HG03280 (cell line): Measurements from ENCODE around the gene SENP1.

ENCODE experiments used
- ATAC-seq: cut with Tn5 transposase; IDR thresholded peaks from one replicate; pipeline ENCODE4 v1.9.1; 2021; ENCODE audit warnings: mild to moderate bottlenecking, moderate library complexity; ENCODE audit not compliant: unreplicated experiment

The SENP1 gene

GRCh38 chr12:48068457-48068856 lies 37.4 kb downstream of the SENP1 start:
- no peak for ATAC-seq

DNA sequence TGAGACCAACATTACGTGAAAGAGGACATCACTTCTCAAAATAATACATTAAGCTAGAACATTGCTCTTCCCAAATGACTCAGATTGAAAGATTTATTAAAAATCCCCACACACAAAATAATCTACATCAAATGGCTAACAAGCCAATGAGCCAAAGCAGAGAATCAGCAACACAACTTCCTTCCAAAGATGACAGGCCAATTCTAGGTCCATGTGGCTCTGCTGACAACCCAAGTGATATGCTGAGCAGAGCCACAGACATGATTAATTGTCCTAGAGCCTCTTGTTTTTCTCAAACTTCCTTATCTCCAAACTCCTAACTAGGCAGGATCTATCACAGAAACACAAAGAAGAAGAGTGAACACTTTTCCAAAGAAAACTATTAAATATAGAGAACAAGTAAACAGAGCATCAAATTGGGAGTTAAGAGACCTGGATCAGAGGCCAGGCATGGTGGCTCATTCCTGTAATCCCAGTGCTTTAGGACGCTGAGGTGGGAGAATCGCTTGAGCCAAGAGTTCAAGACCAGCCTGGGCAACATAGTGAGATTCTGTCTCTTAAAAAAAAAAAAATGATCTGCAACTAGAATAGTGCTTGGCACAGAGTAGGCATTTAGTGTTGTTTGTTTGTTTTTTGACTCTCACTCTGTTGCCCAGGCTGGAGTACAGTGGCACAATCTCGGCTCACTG lies 38.5 kb downstream of the SENP1 start:
- ATAC-seq = no peak

DNA sequence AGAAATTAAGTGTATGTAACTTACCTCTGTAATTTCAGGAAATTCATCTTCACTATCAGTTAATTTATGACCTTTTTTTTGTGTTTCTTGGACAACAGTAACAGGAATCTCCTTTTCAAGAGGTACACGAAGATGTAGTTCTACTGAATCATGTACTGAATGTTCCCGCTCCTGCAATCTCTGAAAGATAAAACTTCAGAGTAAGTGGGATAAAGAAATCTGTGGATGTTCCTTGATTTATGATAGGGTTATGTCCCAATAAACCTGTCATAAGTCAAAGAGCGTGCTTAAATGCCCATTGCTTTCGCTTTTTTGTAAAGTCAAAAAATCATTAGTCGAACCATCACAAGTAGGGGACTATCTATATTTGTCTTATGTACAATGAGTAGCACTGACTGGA lies 40.8 kb downstream of the SENP1 start:
- ATAC-seq = no peak

GRCh38 chr12:48063530-48063929 lies 42.3 kb downstream of the SENP1 start:
- no peak for ATAC-seq

- ATAC-seq = no peak
Measured at GRCh38 chr12:48061938-48062719, 43.8 kb downstream of the SENP1 start.

GRCh38 chr12:48060474-48060873 lies 45.4 kb downstream of the SENP1 start:
- no peak for ATAC-seq

GRCh38 chr12:48058771-48059170 lies 47.1 kb downstream of the SENP1 start:
- ATAC-seq = no peak

GRCh38 chr12:48054955-48055821 lies 50.7 kb downstream of the SENP1 start:
- no peak for ATAC-seq

- no peak for ATAC-seq
Measured at GRCh38 chr12:48053883-48054282, 52.0 kb downstream of the SENP1 start.

DNA sequence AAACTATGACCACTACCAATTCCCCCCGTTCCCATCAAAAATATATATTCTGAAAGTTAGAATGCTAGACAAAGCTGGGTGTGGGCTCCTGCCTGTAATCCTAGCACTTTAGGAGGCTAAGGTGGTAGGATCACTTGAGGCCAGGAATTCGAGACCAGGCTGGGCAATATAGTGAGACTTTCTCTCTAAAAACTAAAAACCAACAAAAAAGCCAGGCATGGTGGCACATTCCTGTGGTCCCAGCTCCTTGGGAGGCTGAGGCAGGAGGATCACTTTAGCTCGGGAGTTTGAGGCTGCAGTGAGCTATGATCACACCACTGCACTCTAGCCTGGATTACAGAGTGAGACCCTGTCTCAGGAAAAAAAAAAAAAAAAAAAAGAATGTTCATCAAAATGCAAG lies 52.8 kb downstream of the SENP1 start:
- ATAC-seq = no peak

DNA sequence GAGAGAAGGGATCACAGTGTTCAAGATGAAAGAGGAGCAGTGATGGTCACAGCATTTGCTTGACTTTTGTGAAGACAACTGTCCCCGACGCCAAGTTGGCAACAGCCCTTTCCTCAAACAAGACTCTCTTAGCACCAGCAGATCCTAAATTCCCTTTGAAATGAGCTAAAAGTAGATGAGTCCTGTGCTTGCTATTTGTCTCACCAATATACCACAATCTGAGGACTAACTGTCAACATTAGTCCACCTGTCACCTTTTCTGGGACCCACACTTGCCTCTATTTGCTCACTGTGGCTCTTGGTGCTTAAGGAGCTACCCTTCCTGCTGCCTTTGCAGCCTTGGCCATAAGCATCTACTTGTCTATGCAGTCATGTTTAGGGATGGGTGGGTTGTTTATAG lies 54.2 kb downstream of the SENP1 start:
- no peak for ATAC-seq

- ATAC-seq = no peak
Measured at GRCh38 chr12:48050174-48050573, 55.7 kb downstream of the SENP1 start.

DNA sequence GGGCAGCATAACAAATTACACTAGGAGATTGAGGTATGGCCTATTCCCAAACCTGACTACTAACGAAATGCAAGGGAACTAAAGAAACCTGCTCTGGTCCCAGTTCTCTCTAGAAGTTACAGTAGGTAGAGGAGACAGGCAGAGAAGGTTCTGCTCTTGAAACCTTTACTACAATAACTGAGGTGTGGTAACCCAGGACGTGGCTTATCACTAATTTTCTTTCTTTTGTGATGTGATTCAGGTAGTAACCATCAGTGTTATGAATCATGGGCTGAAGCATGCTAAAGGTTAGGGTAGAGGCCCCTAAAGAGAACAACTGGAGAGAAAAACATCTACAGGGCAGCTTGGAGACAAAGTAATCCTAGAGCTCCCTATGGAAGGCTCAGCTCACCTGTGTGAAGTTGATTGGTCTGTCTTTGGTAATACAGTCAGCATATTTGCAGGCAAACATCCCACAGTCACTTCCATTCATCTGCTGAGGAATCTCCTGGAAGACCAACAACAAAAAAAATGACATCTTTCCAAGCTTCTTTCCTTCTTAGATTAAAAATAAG lies 59.8 kb downstream of the SENP1 start:
- ATAC-seq = no peak

DNA sequence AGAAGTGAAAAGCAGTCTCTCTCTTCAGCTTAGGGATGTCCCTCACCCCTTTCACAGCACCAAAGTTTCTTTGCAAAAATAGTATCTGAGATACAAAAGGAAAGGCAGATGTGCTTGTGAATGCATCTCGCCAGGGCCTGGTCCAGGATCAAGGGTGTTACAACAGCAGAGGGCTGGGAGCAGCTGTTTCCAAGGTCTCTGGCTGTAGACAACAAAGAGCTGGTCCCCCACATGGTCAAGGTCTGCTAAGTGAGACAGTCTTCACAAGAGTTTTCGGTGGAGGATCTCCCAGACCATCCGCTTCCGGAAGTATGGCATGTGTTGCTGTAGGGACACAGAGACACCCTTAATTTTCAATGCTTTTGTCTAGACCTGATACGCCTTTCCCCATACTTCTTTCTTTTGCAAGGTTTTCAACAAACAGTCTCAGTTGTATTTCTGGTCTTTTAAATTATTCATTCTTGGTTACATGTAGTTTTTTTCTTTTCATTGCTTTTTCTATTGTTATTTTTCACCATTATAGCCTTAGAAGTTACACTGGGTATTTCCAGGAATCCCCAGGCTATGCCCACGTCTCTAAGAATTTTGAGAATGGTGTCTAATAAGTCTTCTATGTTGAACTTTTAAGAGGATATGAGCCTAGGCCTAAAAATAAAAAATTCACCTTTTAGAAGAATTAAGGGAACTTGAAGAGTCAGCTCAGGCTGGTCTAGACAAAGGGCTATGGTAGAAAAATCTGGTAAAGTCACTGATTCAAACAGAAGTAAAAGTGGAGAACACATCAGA lies 60.6 kb downstream of the SENP1 start:
- ATAC-seq = no peak

DNA sequence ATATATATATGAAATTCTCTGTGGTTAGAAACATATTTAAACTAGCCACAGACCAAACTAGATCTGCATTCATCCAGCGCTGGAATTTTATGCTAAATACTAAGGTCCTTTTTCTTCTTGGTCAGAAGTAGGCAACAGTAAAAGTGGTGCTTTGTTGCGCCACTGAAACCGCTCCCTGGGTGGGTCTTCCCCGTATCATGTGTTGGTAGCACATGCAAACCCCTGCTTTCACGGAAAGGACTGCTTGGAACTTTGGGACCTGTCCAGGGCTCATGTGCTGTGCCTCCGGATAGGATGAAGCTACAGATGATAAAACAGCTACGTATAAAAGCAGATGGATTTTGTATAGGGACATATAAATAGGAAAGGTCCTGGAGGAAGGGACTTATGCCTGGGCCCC lies 61.5 kb downstream of the SENP1 start:
- ATAC-seq = no peak

DNA sequence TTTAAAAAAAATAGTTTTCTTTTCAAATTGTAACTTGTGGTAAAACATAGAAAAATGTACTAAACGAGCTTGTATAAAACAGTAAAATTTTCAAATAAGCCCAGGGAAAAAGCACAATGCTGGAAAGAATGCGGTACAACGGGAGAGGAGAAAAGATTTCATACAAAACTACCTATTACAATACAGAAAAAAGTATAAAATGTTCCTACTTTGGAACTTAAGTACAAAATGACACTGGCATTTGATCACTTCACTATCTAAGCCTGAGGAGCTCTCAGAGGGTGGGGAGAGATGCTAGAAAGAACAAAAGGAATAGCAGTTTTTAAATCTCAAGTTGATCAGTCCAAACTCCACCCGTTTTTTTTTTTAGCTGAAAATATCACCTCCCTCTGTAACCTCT lies 62.1 kb downstream of the SENP1 start:
- no peak for ATAC-seq

DNA sequence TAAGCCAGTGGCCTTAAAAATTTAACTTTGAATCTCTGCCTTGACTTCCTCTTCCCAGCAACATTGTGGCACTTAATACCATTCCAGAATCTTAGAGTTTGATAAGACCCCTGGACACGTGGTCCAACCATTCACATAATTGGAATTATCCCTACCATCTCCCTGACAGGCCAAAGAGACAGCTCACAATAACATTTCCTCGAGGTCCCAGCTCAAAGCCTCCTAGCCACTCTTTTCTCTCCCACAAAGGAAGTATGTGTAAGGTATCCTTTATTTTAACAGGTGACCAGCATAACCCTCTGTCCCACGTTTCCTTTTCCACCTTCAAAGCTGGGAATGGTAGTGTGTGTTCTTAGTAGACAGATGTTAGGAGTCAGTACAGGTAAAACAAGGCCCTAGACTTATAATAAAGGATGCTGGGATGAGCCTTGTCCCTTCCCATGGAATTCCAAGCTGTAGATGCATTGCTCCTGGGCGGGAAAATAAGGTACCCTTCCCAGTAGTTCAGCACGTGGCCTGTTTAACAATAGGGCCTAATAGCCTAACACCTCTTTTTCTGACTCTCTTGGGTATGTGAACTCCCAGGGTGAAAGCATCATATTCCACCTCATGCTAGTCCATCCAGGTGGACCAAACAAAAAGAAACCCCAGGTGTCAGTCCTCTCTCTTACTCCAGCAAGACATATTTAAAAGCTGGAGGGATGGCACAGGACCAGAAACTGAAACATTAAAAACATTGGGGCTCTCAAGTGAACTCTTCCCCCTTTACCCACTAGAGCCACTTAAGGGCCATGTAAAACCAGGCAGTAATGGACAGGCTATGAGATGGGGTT lies 64.1 kb downstream of the SENP1 start:
- no peak for ATAC-seq

DNA sequence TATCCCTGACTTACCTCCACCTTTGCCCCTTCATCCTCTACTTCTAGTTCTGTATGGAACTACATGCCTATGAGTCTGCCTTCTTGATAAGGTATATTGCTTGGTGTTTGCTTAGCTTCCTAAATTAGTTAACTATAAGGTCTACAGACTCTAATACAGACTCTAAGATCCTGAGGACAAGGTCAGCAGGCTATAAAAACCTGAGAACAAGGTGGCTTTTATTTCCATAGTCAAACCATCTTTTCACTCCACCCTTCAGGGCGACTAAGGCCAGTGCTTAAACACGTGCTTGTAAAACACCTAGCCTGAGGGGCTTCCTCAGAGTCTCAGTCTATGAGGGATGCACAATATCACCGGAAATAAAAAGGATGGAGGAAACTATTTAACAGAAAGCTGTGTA lies 65.5 kb downstream of the SENP1 start:
- ATAC-seq = no peak

DNA sequence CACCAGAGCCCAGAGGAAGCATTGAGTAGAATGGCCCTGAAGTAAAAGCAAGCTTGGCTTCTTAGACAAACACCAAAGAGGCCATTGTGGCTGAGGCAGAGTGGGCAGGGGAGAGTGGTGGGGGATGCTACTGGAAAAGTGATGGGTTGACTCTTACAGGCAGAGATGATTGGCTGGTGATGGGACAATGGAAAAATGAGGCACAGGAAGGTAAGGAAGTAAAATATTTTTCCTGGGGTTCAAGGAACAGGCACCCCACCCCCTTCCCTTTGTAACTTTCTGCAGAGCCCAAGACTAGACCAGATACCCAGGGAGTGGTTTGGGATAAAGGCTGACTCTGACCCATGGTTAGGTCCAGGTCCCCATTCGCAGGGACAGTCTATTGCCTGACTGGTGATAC lies 66.7 kb downstream of the SENP1 start:
- no peak for ATAC-seq

- ATAC-seq = no peak
Measured at GRCh38 chr12:48038085-48038484, 67.8 kb downstream of the SENP1 start.
